IPS DF 4.7 (cell line): ENCODE data around the gene GPR39.
"Not testable (repeated sequence)": the region's sequence is repeated elsewhere in the genome, so short reads cannot be mapped to it uniquely, and the experiment has no call there.

ENCODE experiments used
- DNase-seq: peaks from one replicate; pipeline ENCODE4 v3.0.0-alpha.2; 2013; ENCODE audit warnings: low spot score; ENCODE audit errors: extremely low read depth

GPR39 gene

GRCh38 chr2:132489150-132489549 lies 72.5 kb downstream of the GPR39 start:
- peak; percentile 7 for DNase-seq

GRCh38 chr2:132495881-132496280 lies 79.3 kb downstream of the GPR39 start:
- no peak for DNase-seq

GRCh38 chr2:132496555-132496954 lies 80.0 kb downstream of the GPR39 start:
- DNase-seq, result no peak

- DNase-seq, result no peak
Observed at GRCh38 chr2:132497591-132497990, 81.0 kb downstream of the GPR39 start.

- DNase-seq, result no peak
Observed at GRCh38 chr2:132503701-132504100, 87.1 kb downstream of the GPR39 start.

- DNase-seq, result no peak
Observed at GRCh38 chr2:132515010-132515409, 98.4 kb downstream of the GPR39 start.

GRCh38 chr2:132517386-132517785 lies 100.8 kb downstream of the GPR39 start:
- DNase-seq, result no peak

- no peak for DNase-seq
Observed at GRCh38 chr2:132518302-132518701, 101.7 kb downstream of the GPR39 start.

GRCh38 chr2:132519566-132519965 lies 103.0 kb downstream of the GPR39 start:
- no peak for DNase-seq

- no peak for DNase-seq
Observed at GRCh38 chr2:132521341-132521740, 104.7 kb downstream of the GPR39 start.

- no peak for DNase-seq
Observed at GRCh38 chr2:132522901-132523300, 106.3 kb downstream of the GPR39 start.

- not testable (repeated sequence) for DNase-seq
Observed at GRCh38 chr2:132537061-132537460, 120.5 kb downstream of the GPR39 start.

GRCh38 chr2:132538331-132538855 lies 121.8 kb downstream of the GPR39 start:
- no peak for DNase-seq

- no peak for DNase-seq
Observed at GRCh38 chr2:132540166-132540565, 123.6 kb downstream of the GPR39 start.

GRCh38 chr2:132542953-132543569 lies 126.5 kb downstream of the GPR39 start:
- no peak for DNase-seq

GRCh38 chr2:132544006-132544630 lies 127.5 kb downstream of the GPR39 start:
- no peak for DNase-seq

- peak; percentile 51 for DNase-seq
Observed at GRCh38 chr2:132547090-132547687, 130.6 kb downstream of the GPR39 start.

- DNase-seq, result no peak
Observed at GRCh38 chr2:132549935-132550670, 133.5 kb downstream of the GPR39 start.

GRCh38 chr2:132550946-132551345 lies 134.3 kb downstream of the GPR39 start:
- no peak for DNase-seq

GRCh38 chr2:132557694-132558093 lies 141.1 kb downstream of the GPR39 start:
- no peak for DNase-seq

- no peak for DNase-seq
Observed at GRCh38 chr2:132559326-132559725, 142.7 kb downstream of the GPR39 start.

GRCh38 chr2:132559921-132560320 lies 143.3 kb downstream of the GPR39 start:
- no peak for DNase-seq
